Neural progenitor cell (in vitro differentiated cells): ENCODE measurements around the gene TRIM65.

Source experiments
- CTCF ChIP-seq: fragments of 200-600 bp; sonication (generic); IDR thresholded peaks from 2 replicates; pipeline ENCODE4 v1.5.1; 2017; ENCODE audit warnings: antibody characterized with exemption, mild to moderate bottlenecking
- EZH2 ChIP-seq: fragments of 200-600 bp; sonication (generic); IDR thresholded peaks from 2 replicates; pipeline ENCODE4 v1.6.1; 2017; ENCODE audit warnings: antibody characterized with exemption, mild to moderate bottlenecking, moderate library complexity

- no peak for TF ChIP-seq CTCF
- TF ChIP-seq EZH2, result no peak
Observed at GRCh38 chr17:75926456-75926855, 29.7 kb upstream of the TRIM65 start.
